Measurements from ENCODE around the gene MIOS. TPM values are rescaled to one million over a fixed set of nuclear protein-coding genes. Genes with fewer than 3 reads are reported as not detected.

The MIOS gene
- polyA plus RNA-seq, 3 donors = 18.3 to 32.6 (median 20.2) TPM

DNA sequence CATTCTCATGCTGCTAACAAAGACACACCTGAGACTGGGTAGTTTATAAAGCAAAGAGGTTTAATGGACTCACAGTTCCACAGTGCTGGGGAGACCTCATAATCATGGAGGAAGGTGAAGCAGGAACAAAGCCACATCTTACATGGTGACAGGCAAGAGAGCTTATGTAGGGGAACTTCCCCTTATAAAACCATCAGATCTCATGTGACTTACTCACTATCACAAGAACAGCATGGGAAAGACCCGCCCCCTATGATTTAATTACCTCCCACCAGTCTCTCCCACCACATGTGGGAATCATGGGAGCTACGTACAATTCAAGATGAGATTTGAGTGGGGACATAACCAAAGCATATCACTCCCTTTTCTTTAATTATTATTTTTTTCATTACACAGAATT is 47.6 kb upstream of the MIOS start:
- Histone ChIP-seq H3K27ac (ENCODE audit: low read depth in 1 of 2, low read length in 2 of 2) (no peak overlapping the region), H3K4me3 (replicated peaks in 1 of 3; ENCODE audit: low read depth in 2 of 3, low read length in 3 of 3) (no peak overlapping the region), H3K4me2 (replicated peaks; ENCODE audit: extremely low read depth, low read length, poor library complexity, severe bottlenecking) (no peak overlapping the region), H3K9ac (ENCODE audit: insufficient read depth, low read length, poor library complexity, severe bottlenecking) (no peak overlapping the region), H3K27me3 (ENCODE audit: control insufficient read depth in 2 of 2, insufficient read depth in 2 of 2, low read length in 2 of 2) (no peaks in the 10 kb centered on the region), H3K9me3 (replicated peaks in 1 of 2; ENCODE audit: control insufficient read depth in 1 of 2, insufficient read depth in 1 of 2, low read length in 2 of 2) (no peaks in the 10 kb centered on the region), H3K4me1 (ENCODE audit: control insufficient read depth in 1 of 2, insufficient read depth in 2 of 2, low read length in 2 of 2) (no peaks in the 10 kb centered on the region), H4K20me1 (ENCODE audit: insufficient read depth, low read length) (no peaks in the 10 kb centered on the region), H2AFZ (ENCODE audit: insufficient read depth, low read depth, low read length, poor library complexity, severe bottlenecking) (no peak overlapping the region), H3K79me2 (ENCODE audit: insufficient read depth, low read length) (no peaks in the 10 kb centered on the region), H3K36me3 (replicated peaks in 1 of 2; ENCODE audit: control insufficient read depth in 1 of 2, insufficient read depth in 2 of 2, low read length in 2 of 2) (no peaks in the 10 kb centered on the region)
- WGBS (ENCODE audit: insufficient coverage) = no CpG with 5 or more reads among the region's 2 CpGs
- TF ChIP-seq, protein P1, sequence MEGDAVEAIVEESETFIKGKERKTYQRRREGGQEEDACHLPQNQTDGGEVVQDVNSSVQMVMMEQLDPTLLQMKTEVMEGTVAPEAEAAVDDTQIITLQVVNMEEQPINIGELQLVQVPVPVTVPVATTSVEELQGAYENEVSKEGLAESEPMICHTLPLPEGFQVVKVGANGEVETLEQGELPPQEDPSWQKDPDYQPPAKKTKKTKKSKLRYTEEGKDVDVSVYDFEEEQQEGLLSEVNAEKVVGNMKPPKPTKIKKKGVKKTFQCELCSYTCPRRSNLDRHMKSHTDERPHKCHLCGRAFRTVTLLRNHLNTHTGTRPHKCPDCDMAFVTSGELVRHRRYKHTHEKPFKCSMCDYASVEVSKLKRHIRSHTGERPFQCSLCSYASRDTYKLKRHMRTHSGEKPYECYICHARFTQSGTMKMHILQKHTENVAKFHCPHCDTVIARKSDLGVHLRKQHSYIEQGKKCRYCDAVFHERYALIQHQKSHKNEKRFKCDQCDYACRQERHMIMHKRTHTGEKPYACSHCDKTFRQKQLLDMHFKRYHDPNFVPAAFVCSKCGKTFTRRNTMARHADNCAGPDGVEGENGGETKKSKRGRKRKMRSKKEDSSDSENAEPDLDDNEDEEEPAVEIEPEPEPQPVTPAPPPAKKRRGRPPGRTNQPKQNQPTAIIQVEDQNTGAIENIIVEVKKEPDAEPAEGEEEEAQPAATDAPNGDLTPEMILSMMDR (IDR thresholded peaks at IDR 0.05) = no peak
- H3K27me3 Mint-ChIP-seq (ENCODE audit: low read depth in 3 of 3) = peaks cover 0 to 2% (median 0%) of the 10 kb centered on the region in 3 donors
- no peak overlapping the region for H3K27ac Mint-ChIP-seq
- H3K4me1 Mint-ChIP-seq = peaks cover 4% of the 10 kb centered on the region
- intact Hi-C loops (cut with micrococcal nuclease) = no loop called here
- H3K4me3 Mint-ChIP-seq = no peak overlapping the region
- no peaks in the 10 kb centered on the region for H3K36me3 Mint-ChIP-seq
- DNase-seq = peak in 1 of 3 donors; percentile 21
- no peaks in the 10 kb centered on the region for H3K9me3 Mint-ChIP-seq

DNA sequence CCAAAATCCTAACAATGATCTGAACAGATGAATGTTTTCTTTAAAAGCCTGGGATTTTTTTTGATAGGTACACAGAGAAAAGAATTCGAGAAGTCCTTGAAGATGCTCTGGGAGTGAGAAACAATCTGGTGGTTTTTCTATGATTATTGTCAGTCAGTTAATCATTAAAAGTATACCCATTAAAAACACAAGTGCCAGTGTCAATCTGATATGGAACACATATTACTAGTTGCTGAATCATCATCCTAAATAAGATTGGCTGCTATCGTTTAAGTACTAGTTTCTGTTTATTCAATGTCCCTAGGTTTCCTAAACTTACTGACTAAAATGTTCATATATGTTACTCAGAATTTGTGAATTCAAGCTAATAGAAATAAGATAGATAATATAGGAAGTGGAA is 47.2 kb upstream of the MIOS start:
- TF ChIP-seq, protein P1 (IDR thresholded peaks at IDR 0.05) = no peak
- no peaks in the 10 kb centered on the region for H3K9me3 Mint-ChIP-seq
- intact Hi-C loops (cut with micrococcal nuclease) = no loop called here
- H3K36me3 Mint-ChIP-seq = no peaks in the 10 kb centered on the region
- H3K9ac ChIP-seq (ENCODE audit: insufficient read depth, low read length, poor library complexity, severe bottlenecking) = no peak overlapping the region
- peaks cover 4% of the 10 kb centered on the region for H3K4me1 Mint-ChIP-seq
- H3K4me1 ChIP-seq (ENCODE audit: control insufficient read depth in 1 of 2, insufficient read depth in 2 of 2, low read length in 2 of 2) = no peaks in the 10 kb centered on the region
- H3K36me3 ChIP-seq (replicated peaks in 1 of 2; ENCODE audit: control insufficient read depth in 1 of 2, insufficient read depth in 2 of 2, low read length in 2 of 2) = no peaks in the 10 kb centered on the region
- no peak overlapping the region for H3K27ac ChIP-seq (ENCODE audit: low read depth in 1 of 2, low read length in 2 of 2)
- no peak for DNase-seq
- no peaks in the 10 kb centered on the region for H3K27me3 ChIP-seq (ENCODE audit: control insufficient read depth in 2 of 2, insufficient read depth in 2 of 2, low read length in 2 of 2)
- no peaks in the 10 kb centered on the region for H3K79me2 ChIP-seq (ENCODE audit: insufficient read depth, low read length)
- no CpG with 5 or more reads among the region's 2 CpGs for WGBS (ENCODE audit: insufficient coverage)
- peaks cover 0 to 2% (median 0%) of the 10 kb centered on the region in 3 donors for H3K27me3 Mint-ChIP-seq (ENCODE audit: low read depth in 3 of 3)
- H3K4me3 ChIP-seq (replicated peaks in 1 of 3; ENCODE audit: low read depth in 2 of 3, low read length in 3 of 3) = no peak overlapping the region
- no peak overlapping the region for H3K4me2 ChIP-seq (replicated peaks; ENCODE audit: extremely low read depth, low read length, poor library complexity, severe bottlenecking)
- H3K9me3 ChIP-seq (replicated peaks in 1 of 2; ENCODE audit: control insufficient read depth in 1 of 2, insufficient read depth in 1 of 2, low read length in 2 of 2) = no peaks in the 10 kb centered on the region
- H2AFZ ChIP-seq (ENCODE audit: insufficient read depth, low read depth, low read length, poor library complexity, severe bottlenecking) = no peak overlapping the region
- no peak overlapping the region for H3K4me3 Mint-ChIP-seq
- no peak overlapping the region for H3K27ac Mint-ChIP-seq
- no peaks in the 10 kb centered on the region for H4K20me1 ChIP-seq (ENCODE audit: insufficient read depth, low read length)
